Neutrophil (primary cell): ENCODE measurements around the gene SCTR.

Experiments
- H3K27ac ChIP-seq: fragments of 200-600 bp; sonication (generic); 2 replicates; pipeline ENCODE4 v1.5.1; 2016; ENCODE audit warnings: mild to moderate bottlenecking, moderate library complexity
- H3K27me3 ChIP-seq: fragments of 200-600 bp; sonication (generic); 2 replicates; pipeline ENCODE4 v1.6.0; 2016; ENCODE audit warnings: mild to moderate bottlenecking
- H3K36me3 ChIP-seq: fragments of 200-600 bp; sonication (generic); 2 replicates; pipeline ENCODE4 v1.5.1; 2017
- H3K4me1 ChIP-seq, 2 experiments: fragments of 200-600 bp in 1 of 2; sonication (generic) in 1 of 2; 1 replicate in 1 of 2; 2 replicates in 1 of 2; pipeline versions ENCODE4 v1.5.1 to v1.6.1; 2013 to 2016; ENCODE audit warnings: low read depth in 1 of 2, low read length in 1 of 2, mild to moderate bottlenecking in 1 of 2, moderate library complexity in 1 of 2; ENCODE audit not compliant: control insufficient read depth in 1 of 2, insufficient read depth in 1 of 2
- H3K4me3 ChIP-seq, 2 experiments: fragments of 200-600 bp in 1 of 2; sonication (generic) in 1 of 2; 1 replicate in 1 of 2; 2 replicates in 1 of 2; pipeline ENCODE4 v1.5.1; 2013 to 2016; ENCODE audit warnings: low read depth in 1 of 2, low read length in 1 of 2, mild to moderate bottlenecking in 1 of 2, moderate library complexity in 1 of 2
- H3K9me3 ChIP-seq: fragments of 200-600 bp; sonication (generic); 2 replicates; pipeline ENCODE4 v1.5.1; 2016
- CTCF ChIP-seq: fragments of 200-600 bp; sonication (generic); IDR thresholded peaks from 2 replicates; pipeline ENCODE4 v1.5.1; 2016; ENCODE audit warnings: antibody characterized with exemption

Gene SCTR

DNA sequence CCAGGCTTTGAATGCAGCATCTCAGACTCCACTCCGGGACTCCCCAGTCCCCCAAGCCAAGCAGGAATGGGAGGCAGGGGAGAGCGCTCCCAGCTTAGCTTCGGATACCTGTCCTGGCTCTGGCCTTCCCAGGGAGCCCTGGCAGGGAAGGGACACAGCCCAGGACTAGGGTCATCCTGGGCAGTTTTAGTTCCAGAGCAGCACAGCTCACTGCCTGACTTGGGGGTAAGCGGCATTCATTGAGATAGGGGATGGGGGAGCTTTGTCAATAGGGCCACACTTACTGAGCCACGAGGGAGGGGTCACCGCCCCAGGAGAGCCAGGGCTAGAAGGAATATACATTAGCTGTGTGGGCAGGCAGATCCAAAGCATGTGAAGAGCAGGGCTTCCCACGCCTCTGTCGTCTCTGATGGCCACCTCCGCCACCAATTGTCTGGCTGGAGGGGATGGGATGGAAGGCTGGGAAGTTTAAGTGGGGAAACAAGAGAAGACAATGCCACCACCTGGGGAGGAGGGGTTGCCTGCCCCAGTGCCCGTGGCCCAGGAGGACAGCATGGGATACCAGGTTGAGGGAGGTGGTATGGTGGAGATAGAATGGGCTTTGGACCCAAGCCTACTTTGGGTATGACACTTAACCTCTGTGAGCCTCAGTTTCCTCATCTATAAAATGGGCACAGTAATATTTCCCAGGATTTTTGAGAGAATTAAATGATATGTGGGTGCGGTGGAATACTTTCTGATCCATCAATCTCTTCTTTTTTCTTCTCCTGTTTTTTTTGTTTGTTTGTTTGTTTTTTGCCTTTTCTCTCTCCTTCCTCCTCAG lies 40.2 kb downstream of the SCTR start:
- TF ChIP-seq CTCF: no peak

DNA sequence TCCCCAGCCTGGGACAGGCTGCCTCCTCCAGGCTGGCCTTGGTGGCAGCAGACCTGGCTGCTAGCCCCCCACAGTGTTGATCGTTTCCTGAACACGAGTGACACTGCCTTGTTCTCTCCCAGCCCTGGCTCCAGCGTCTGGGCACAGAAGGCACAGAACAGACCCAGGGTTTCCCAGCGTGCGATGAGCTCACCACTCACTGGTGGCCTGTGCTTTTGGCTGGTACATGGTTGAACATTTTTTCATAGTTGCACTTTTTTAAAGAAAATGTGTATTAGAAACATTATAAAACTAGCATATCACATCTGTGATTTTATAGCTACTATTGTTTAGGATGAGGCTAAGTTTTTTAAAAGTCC lies 40.9 kb downstream of the SCTR start:
- no peak overlapping the region for H3K27ac ChIP-seq
- no peaks in the 10 kb centered on the region for H3K9me3 ChIP-seq
- H3K4me1 ChIP-seq: no peaks in the 10 kb centered on the region
- H3K4me3 ChIP-seq: no peak overlapping the region
- H3K36me3 ChIP-seq: no peaks in the 10 kb centered on the region
- H3K27me3 ChIP-seq: no peaks in the 10 kb centered on the region
- TF ChIP-seq CTCF: no peak

More for the DNA sequence above, 40.2 kb downstream of the SCTR start:
- Histone ChIP-seq H3K4me1 (no peaks in the 10 kb centered on the region), H3K27ac (no peak overlapping the region), H3K9me3 (no peaks in the 10 kb centered on the region), H3K27me3 (no peaks in the 10 kb centered on the region), H3K4me3 (no peak overlapping the region), H3K36me3 (no peaks in the 10 kb centered on the region)

GRCh38 chr2:119482481-119483394 lies 41.5 kb downstream of the SCTR start:
- H3K9me3 ChIP-seq: no peaks in the 10 kb centered on the region
- no peaks in the 10 kb centered on the region for H3K4me1 ChIP-seq
- H3K4me3 ChIP-seq: no peak overlapping the region
- no peak overlapping the region for H3K27ac ChIP-seq
- TF ChIP-seq CTCF: no peak
- no peaks in the 10 kb centered on the region for H3K27me3 ChIP-seq
- no peaks in the 10 kb centered on the region for H3K36me3 ChIP-seq

- Histone ChIP-seq H3K27ac (no peak overlapping the region), H3K27me3 (no peaks in the 10 kb centered on the region), H3K36me3 (no peaks in the 10 kb centered on the region), H3K4me3 (no peak overlapping the region), H3K4me1 (no peaks in the 10 kb centered on the region), H3K9me3 (no peaks in the 10 kb centered on the region)
- no peak for TF ChIP-seq CTCF
These were observed 42.5 kb downstream of the SCTR start for GRCh38 chr2:119481501-119482455.

- no peaks in the 10 kb centered on the region for H3K9me3 ChIP-seq
- no peaks in the 10 kb centered on the region for H3K27me3 ChIP-seq
- no peaks in the 10 kb centered on the region for H3K4me1 ChIP-seq
- no peak overlapping the region for H3K27ac ChIP-seq
- TF ChIP-seq CTCF: no peak
- no peak overlapping the region for H3K4me3 ChIP-seq
- H3K36me3 ChIP-seq: no peaks in the 10 kb centered on the region
These were observed 43.6 kb downstream of the SCTR start for GRCh38 chr2:119480718-119481142.
